COR-L47 (cell line): ENCODE results near the gene SAAL1.

Experiments
- DNase-seq: peaks from one replicate; lab custom pipeline; 2025; lab: John Stamatoyannopoulos, UW

The SAAL1 gene

GRCh38 chr11:18088366-18088765 is 17.5 kb downstream of the SAAL1 start:
- no peak for DNase-seq

GRCh38 chr11:18081551-18081950 is 24.3 kb downstream of the SAAL1 start:
- peak; percentile 15 for DNase-seq

GRCh38 chr11:18080451-18080850 is 25.4 kb downstream of the SAAL1 start:
- DNase-seq = no peak

GRCh38 chr11:18078909-18079308 is 27.0 kb downstream of the SAAL1 start:
- DNase-seq = no peak

- DNase-seq = no peak
Observed at GRCh38 chr11:18075444-18075843, 30.4 kb downstream of the SAAL1 start.

GRCh38 chr11:18071098-18071705 is 34.7 kb downstream of the SAAL1 start:
- peak; percentile 38 for DNase-seq

- DNase-seq = no peak
Observed at GRCh38 chr11:18067372-18067771, 38.5 kb downstream of the SAAL1 start.

GRCh38 chr11:18066626-18067025 is 39.3 kb downstream of the SAAL1 start:
- no peak for DNase-seq

- DNase-seq = peak; percentile 77
Observed at GRCh38 chr11:18065572-18065971, 40.3 kb downstream of the SAAL1 start.

GRCh38 chr11:18064450-18065054 is 41.3 kb downstream of the SAAL1 start:
- no peak for DNase-seq

- peak; percentile 29 for DNase-seq
Observed at GRCh38 chr11:18063862-18064434, 41.9 kb downstream of the SAAL1 start.

GRCh38 chr11:18063125-18063524 is 42.8 kb downstream of the SAAL1 start:
- DNase-seq = no peak

GRCh38 chr11:18061351-18061750 is 44.5 kb downstream of the SAAL1 start:
- no peak for DNase-seq

- no peak for DNase-seq
Observed at GRCh38 chr11:18056561-18057181, 49.2 kb downstream of the SAAL1 start.

- DNase-seq = no peak
Observed at GRCh38 chr11:18054511-18055103, 51.3 kb downstream of the SAAL1 start.

- no peak for DNase-seq
Observed at GRCh38 chr11:18050848-18051247, 55.0 kb downstream of the SAAL1 start.

GRCh38 chr11:18046116-18046777 is 59.6 kb downstream of the SAAL1 start, which contains the start of gene TPH1:
Gene TPH1, minus strand, starts transcription at chr11:18046269. Its CDS starts 5,507 bp downstream, at chr11:18040762.
- no peak for DNase-seq

GRCh38 chr11:18036456-18036855 is 69.4 kb downstream of the SAAL1 start:
- DNase-seq = no peak
